GM12873 (cell line): ENCODE results near the gene OGDH.

Source experiments
- TF ChIP-seq, protein P1 (sequence below): IDR thresholded peaks from 2 replicates; pipeline ENCODE4 v1.5.1; 2012; ENCODE audit warnings: low read depth, mild to moderate bottlenecking, moderate library complexity, low read length, control low read depth; ENCODE audit not compliant: insufficient read depth; ENCODE audit errors: missing control alignments

The OGDH gene

DNA sequence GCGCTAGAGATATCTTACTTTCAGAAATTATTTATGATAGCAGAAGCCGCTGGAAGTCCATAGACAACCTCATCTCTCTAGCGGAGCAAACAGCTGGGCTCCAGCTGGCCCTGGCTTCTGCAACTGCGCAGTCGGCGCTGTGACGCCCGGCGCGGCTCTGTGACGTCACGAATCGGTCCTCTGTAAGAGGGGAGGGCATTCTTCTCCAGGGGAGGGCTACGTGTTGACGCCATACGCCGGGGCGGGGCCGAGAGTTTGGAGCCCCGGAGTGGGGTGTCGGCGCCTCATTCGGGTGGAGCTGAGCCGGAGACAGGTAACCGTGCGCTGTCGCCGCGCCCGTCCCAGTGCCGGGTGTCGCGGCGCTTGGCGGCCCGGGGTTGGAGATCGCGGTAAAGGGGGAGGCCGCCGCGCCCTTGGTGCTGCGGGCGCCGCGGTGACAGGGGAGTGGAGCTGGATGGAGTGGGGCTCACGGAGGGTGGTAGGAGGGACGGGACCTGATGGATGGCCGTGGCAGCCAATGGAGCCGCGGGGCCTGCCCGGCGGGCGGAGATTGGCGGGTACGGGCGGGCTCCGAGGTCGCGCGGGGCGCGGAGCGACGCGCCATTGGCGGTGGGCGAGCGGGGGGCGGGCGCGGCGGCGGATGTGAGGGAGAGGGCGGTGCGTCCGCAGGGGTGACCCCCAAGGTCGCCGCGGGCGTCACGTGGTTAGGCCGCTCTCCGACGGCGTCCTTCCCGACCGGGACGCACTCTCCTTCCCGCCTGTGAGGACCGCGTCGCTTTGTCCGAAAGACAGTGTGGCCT is at the start of gene OGDH:
Gene OGDH (plus strand): TSS at position 287 of the 800 bp plus-strand sequence. CDS start 17,717 bp downstream, outside the sequence.
- TF ChIP-seq, protein P1, sequence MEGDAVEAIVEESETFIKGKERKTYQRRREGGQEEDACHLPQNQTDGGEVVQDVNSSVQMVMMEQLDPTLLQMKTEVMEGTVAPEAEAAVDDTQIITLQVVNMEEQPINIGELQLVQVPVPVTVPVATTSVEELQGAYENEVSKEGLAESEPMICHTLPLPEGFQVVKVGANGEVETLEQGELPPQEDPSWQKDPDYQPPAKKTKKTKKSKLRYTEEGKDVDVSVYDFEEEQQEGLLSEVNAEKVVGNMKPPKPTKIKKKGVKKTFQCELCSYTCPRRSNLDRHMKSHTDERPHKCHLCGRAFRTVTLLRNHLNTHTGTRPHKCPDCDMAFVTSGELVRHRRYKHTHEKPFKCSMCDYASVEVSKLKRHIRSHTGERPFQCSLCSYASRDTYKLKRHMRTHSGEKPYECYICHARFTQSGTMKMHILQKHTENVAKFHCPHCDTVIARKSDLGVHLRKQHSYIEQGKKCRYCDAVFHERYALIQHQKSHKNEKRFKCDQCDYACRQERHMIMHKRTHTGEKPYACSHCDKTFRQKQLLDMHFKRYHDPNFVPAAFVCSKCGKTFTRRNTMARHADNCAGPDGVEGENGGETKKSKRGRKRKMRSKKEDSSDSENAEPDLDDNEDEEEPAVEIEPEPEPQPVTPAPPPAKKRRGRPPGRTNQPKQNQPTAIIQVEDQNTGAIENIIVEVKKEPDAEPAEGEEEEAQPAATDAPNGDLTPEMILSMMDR: no peak

DNA sequence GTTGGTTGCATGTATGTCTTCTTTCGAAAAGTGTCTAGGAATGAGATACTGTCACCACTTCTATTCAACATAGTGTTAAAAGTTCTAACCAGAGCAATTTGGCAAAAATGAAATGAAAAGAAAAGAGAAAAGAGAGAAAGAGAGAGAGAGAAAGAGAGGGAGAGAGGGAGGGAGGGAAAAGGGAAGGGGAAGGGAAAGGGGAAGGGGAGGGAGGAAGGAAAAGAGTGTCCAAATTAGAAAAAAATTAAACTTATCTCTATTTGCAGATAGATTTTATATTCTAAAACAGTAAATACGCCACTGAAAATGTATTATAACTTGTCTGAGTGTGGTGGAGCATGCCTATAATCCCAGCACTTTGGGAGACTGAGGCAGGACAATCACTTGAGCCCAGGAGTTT is 48.9 kb upstream of the OGDH start:
- TF ChIP-seq, protein P1: no peak

DNA sequence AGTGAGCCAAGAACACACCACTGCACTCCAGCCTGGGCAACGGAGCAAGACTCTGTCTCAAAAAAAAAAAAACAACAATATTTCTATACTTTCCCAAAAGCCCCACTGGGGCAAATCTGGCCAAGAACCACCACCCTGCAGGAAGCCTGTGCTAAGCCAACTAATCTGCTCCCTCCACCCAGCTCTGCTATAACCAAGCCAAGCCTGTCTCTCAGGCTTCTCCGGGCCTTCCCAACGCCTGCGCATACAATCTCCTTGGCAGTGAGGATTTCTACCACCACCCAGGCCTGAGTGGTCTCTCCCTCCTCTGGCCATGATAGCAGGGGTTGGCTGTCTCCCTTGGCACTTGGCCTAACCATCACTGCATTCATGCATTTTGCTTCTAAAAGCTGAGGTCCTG is 46.9 kb upstream of the OGDH start:
- TF ChIP-seq, protein P1: no peak

DNA sequence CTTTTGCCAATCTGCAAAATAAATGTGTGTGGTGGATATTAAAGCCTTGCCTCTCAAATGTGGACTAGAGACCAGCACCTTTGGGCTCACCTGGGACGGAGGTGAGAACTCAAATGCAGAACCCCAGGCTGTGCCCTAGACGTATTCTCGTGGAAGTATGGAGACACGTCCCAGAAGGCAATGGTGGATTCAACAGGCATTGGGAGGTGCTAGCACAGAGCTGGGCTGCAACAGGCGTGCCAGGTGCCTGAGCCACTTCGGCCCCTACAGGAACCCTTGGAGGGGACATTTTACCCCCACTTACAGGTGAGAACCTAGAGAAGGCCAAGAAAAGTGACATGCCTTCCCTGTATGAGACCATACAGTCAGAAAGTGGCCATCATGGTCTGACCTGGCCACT is 44.9 kb upstream of the OGDH start:
- TF ChIP-seq, protein P1: no peak

GRCh38 chr7:44561962-44562621 is 44.3 kb upstream of the OGDH start:
- TF ChIP-seq, protein P1: no peak

GRCh38 chr7:44563171-44563679 is 43.2 kb upstream of the OGDH start:
- TF ChIP-seq, protein P1: no peak

GRCh38 chr7:44564606-44565005 is 41.8 kb upstream of the OGDH start:
- TF ChIP-seq, protein P1: peak; percentile 11
